Natural killer cell (primary cell): ENCODE results near the gene CLDN11. TPM values are rescaled to one million over a fixed set of nuclear protein-coding genes. Genes with fewer than 3 reads are reported as not detected.

ENCODE experiments used
- ATAC-seq, 3 donors: fragments of 150-1000 bp in 2 of 3; fragments of 200-7000 bp in 1 of 3; cut with Tn5 transposase; 1 replicate in 1 of 3; 2 replicates in 2 of 3; pipeline ENCODE4 v1.10.0; 2021; ENCODE audit warnings: mild to moderate bottlenecking in 2 of 3, moderate library complexity in 2 of 3
- DNase-seq, 2 donors: peaks; one replicate each; pipeline versions ENCODE4 v3.0.0 to v3.0.0-alpha.2; 2013 to 2021; ENCODE audit warnings: mixed read lengths in 1 of 2
- H3K27ac ChIP-seq: one replicate; pipeline ENCODE4 v1.5.1; 2013; ENCODE audit warnings: mild to moderate bottlenecking, low read length
- H3K27me3 ChIP-seq: one replicate; pipeline ENCODE4 v1.6.1; 2013; ENCODE audit warnings: low read length; ENCODE audit not compliant: control insufficient read depth, insufficient read depth
- H3K36me3 ChIP-seq: one replicate; pipeline ENCODE4 v1.6.1; 2013; ENCODE audit warnings: low read length; ENCODE audit not compliant: control insufficient read depth, insufficient read depth
- H3K4me1 ChIP-seq: one replicate; pipeline ENCODE4 v1.6.1; 2013; ENCODE audit warnings: low read length; ENCODE audit not compliant: control insufficient read depth, insufficient read depth
- H3K4me3 ChIP-seq: one replicate; pipeline ENCODE4 v1.5.1; 2013; ENCODE audit warnings: low read length
- H3K9me3 ChIP-seq: one replicate; pipeline ENCODE4 v1.6.1; 2013; ENCODE audit warnings: low read length; ENCODE audit not compliant: control insufficient read depth, insufficient read depth
- H3K27ac Mint-ChIP-seq, 2 donors: one replicate each; pipeline ENCODE4 v1.8.0; 2022; ENCODE audit warnings: mild to moderate bottlenecking in 2 of 2, mixed read lengths in 2 of 2, moderate library complexity in 1 of 2
- H3K27me3 Mint-ChIP-seq, 2 donors: one replicate each; pipeline ENCODE4 v1.8.0; 2022; ENCODE audit warnings: low read depth in 2 of 2, mixed read lengths in 2 of 2
- H3K36me3 Mint-ChIP-seq: one replicate; pipeline ENCODE4 v1.8.0; 2022; ENCODE audit warnings: mixed read lengths
- H3K4me1 Mint-ChIP-seq, 2 donors: one replicate each; pipeline ENCODE4 v1.8.0; 2022; ENCODE audit warnings: mixed read lengths in 2 of 2
- H3K4me3 Mint-ChIP-seq: one replicate; pipeline ENCODE4 v1.8.0; 2022; ENCODE audit warnings: mild to moderate bottlenecking, moderate library complexity, mixed read lengths
- H3K9me3 Mint-ChIP-seq, 2 donors: one replicate each; pipeline ENCODE4 v1.8.0; 2022; ENCODE audit warnings: mixed read lengths in 2 of 2
- CTCF ChIP-seq: fragments of 200-600 bp; IDR thresholded peaks from one replicate; pipeline ENCODE4 v1.8.0; 2022; ENCODE audit warnings: antibody characterized with exemption
- WGBS: methylation state at CpG from one replicate; pipeline ENCODE4 v1.1.7; 2013; ENCODE audit warnings: missing lambda C conversion rate; ENCODE audit not compliant: insufficient coverage; 5-methylcytosine and 5-hydroxymethylcytosine counted together
- intact Hi-C: fragments of 100-400 bp; cut with micrococcal nuclease; formaldehyde crosslinking; loops from one replicate; pipeline ENCODE4 v1.14.2; 2022
- total RNA-seq, 4 donors: library from RNA; stranded (reverse); fragments of 120-200 nt in 1 of 4; gene quantifications; one replicate each; pipeline versions ENCODE4 v1.2.3 to v1.2.4, GENCODE V29; 2013 to 2022

The CLDN11 gene
- total RNA-seq, 3 donors from 2014 or later (not counting 1 experiment from before 2014, with no cell fraction given): 0.39 TPM; not detected in 2

- no peaks in the 10 kb centered on the region for H3K4me1 Mint-ChIP-seq
- H3K27ac Mint-ChIP-seq: no peak overlapping the region
- no peak overlapping the region for H3K4me3 Mint-ChIP-seq
- H3K4me3 ChIP-seq: no peak overlapping the region
- DNase-seq: no peak
- no peaks in the 10 kb centered on the region for H3K36me3 ChIP-seq
- intact Hi-C loops: no loop called here
- H3K27me3 Mint-ChIP-seq: peaks cover 5 to 29% of the 10 kb centered on the region in 2 donors
- no peaks in the 10 kb centered on the region for H3K4me1 ChIP-seq
- TF ChIP-seq CTCF: no peak
- H3K36me3 Mint-ChIP-seq: no peaks in the 10 kb centered on the region
- no peaks in the 10 kb centered on the region for H3K27me3 ChIP-seq
- no CpG with 5 or more reads among the region's 2 CpGs for WGBS
- H3K27ac ChIP-seq: no peak overlapping the region
- no peaks in the 10 kb centered on the region for H3K9me3 Mint-ChIP-seq
- no peaks in the 10 kb centered on the region for H3K9me3 ChIP-seq
- ATAC-seq: no peak
Measured at GRCh38 chr3:170477395-170477794, 58.7 kb downstream of the CLDN11 start.

GRCh38 chr3:170480111-170480510 lies 61.4 kb downstream of the CLDN11 start:
- Mint-ChIP-seq H3K4me1 (no peaks in the 10 kb centered on the region), H3K27me3 (peaks cover 0 to 13% of the 10 kb centered on the region in 2 donors), H3K4me3 (no peak overlapping the region), H3K36me3 (no peaks in the 10 kb centered on the region), H3K27ac (no peak overlapping the region), H3K9me3 (no peaks in the 10 kb centered on the region)
- no peaks in the 10 kb centered on the region for H3K9me3 ChIP-seq
- H3K27ac ChIP-seq: no peak overlapping the region
- no peak for TF ChIP-seq CTCF
- H3K4me1 ChIP-seq: no peaks in the 10 kb centered on the region
- no peak overlapping the region for H3K4me3 ChIP-seq
- intact Hi-C loops: no loop called here
- ATAC-seq (no peak), DNase-seq (no peak)
- H3K27me3 ChIP-seq: no peaks in the 10 kb centered on the region
- H3K36me3 ChIP-seq: no peaks in the 10 kb centered on the region
- 88% methylated on average over 4 of the region's 4 CpGs for WGBS

- DNase-seq: no peak
- Histone ChIP-seq H3K27me3 (no peaks in the 10 kb centered on the region), H3K36me3 (no peaks in the 10 kb centered on the region), H3K27ac (no peak overlapping the region), H3K4me1 (no peaks in the 10 kb centered on the region), H3K4me3 (no peak overlapping the region), H3K9me3 (no peaks in the 10 kb centered on the region)
- Mint-ChIP-seq H3K36me3 (no peaks in the 10 kb centered on the region), H3K4me3 (no peak overlapping the region), H3K27me3 (peaks cover 6 to 11% of the 10 kb centered on the region in 2 donors), H3K9me3 (no peaks in the 10 kb centered on the region), H3K27ac (no peak overlapping the region), H3K4me1 (no peaks in the 10 kb centered on the region)
- intact Hi-C loops: no loop called here
- ATAC-seq: no peak
- no peak for TF ChIP-seq CTCF
- WGBS: 66% methylated on average over 4 of the region's 4 CpGs
Measured at GRCh38 chr3:170482199-170482598, 63.5 kb downstream of the CLDN11 start.

GRCh38 chr3:170483485-170484262 lies 65.0 kb downstream of the CLDN11 start:
- H3K27me3 ChIP-seq: no peaks in the 10 kb centered on the region
- no peak overlapping the region for H3K27ac ChIP-seq
- Mint-ChIP-seq H3K27ac (no peak overlapping the region), H3K4me3 (no peak overlapping the region), H3K27me3 (peaks cover 6 to 11% of the 10 kb centered on the region in 2 donors), H3K36me3 (no peaks in the 10 kb centered on the region), H3K9me3 (no peaks in the 10 kb centered on the region), H3K4me1 (no peaks in the 10 kb centered on the region)
- DNase-seq (no peak), ATAC-seq (no peak)
- no peak for TF ChIP-seq CTCF
- no peaks in the 10 kb centered on the region for H3K4me1 ChIP-seq
- H3K9me3 ChIP-seq: no peaks in the 10 kb centered on the region
- intact Hi-C loops: no loop called here
- 75% methylated on average over 4 of the region's 5 CpGs for WGBS
- H3K4me3 ChIP-seq: no peak overlapping the region
- no peaks in the 10 kb centered on the region for H3K36me3 ChIP-seq
